GM23248 (cell line): ENCODE measurements around the gene KCNC3. TPM values are rescaled to one million over a fixed set of nuclear protein-coding genes. Genes with fewer than 3 reads are reported as not detected.
"Not testable (repeated sequence)": the region's sequence is repeated elsewhere in the genome, so short reads cannot be mapped to it uniquely, and the experiment has no call there.

Experiments
- DNase-seq: peaks from one replicate; pipeline ENCODE4 v3.0.0-alpha.2; 2015
- H2AFZ ChIP-seq: fragments of 200-600 bp; sonication (generic); 2 replicates; pipeline ENCODE4 v1.6.1; 2016; ENCODE audit warnings: antibody characterized with exemption
- H3F3A ChIP-seq: fragments of 200-600 bp; sonication (generic); 2 replicates; pipeline ENCODE4 v1.6.1; 2016; ENCODE audit warnings: mild to moderate bottlenecking, antibody characterized with exemption, mixed run types; ENCODE audit not compliant: insufficient read depth
- H3K27ac ChIP-seq: fragments of 200-600 bp; sonication (generic); 2 replicates; pipeline ENCODE4 v1.5.1; 2016; ENCODE audit warnings: mild to moderate bottlenecking
- H3K27me3 ChIP-seq: fragments of 200-600 bp; sonication (generic); replicated peaks from 2 replicates; pipeline ENCODE4 v1.6.1; 2016; ENCODE audit warnings: mild to moderate bottlenecking; ENCODE audit not compliant: insufficient read depth
- H3K36me3 ChIP-seq: fragments of 200-600 bp; sonication (generic); 2 replicates; pipeline ENCODE4 v1.6.1; 2016; ENCODE audit warnings: low read depth, mild to moderate bottlenecking
- H3K4me1 ChIP-seq: fragments of 200-600 bp; sonication (generic); 2 replicates; pipeline ENCODE4 v1.6.1; 2016; ENCODE audit warnings: mild to moderate bottlenecking; ENCODE audit not compliant: insufficient read depth
- H3K4me2 ChIP-seq: fragments of 200-600 bp; sonication (generic); one replicate; pipeline ENCODE4 v1.6.1; 2016; ENCODE audit warnings: mild to moderate bottlenecking; ENCODE audit not compliant: unreplicated experiment
- H3K4me3 ChIP-seq: fragments of 200-600 bp; sonication (generic); 2 replicates; pipeline ENCODE4 v1.5.1; 2016; ENCODE audit warnings: mild to moderate bottlenecking
- H3K79me2 ChIP-seq: fragments of 200-600 bp; sonication (generic); 2 replicates; pipeline ENCODE4 v1.6.1; 2016; ENCODE audit warnings: mild to moderate bottlenecking; ENCODE audit not compliant: insufficient read depth
- H3K9ac ChIP-seq: fragments of 200-600 bp; sonication (generic); 2 replicates; pipeline ENCODE4 v1.6.1; 2016; ENCODE audit warnings: mild to moderate bottlenecking
- H3K9me2 ChIP-seq: fragments of 200-600 bp; sonication (generic); 2 replicates; pipeline ENCODE4 v1.6.1; 2016; ENCODE audit warnings: mixed run types, mild to moderate bottlenecking, moderate library complexity; ENCODE audit not compliant: insufficient read depth
- H3K9me3 ChIP-seq: fragments of 200-600 bp; sonication (generic); one replicate; pipeline ENCODE4 v1.6.1; 2017; ENCODE audit warnings: low read depth
- H4K20me1 ChIP-seq: fragments of 200-600 bp; sonication (generic); 2 replicates; pipeline ENCODE4 v1.6.0; 2016; ENCODE audit not compliant: insufficient read depth
- EZH2 ChIP-seq: fragments of 200-600 bp; sonication (generic); IDR thresholded peaks from 2 replicates; pipeline ENCODE4 v1.6.1; 2018; ENCODE audit warnings: antibody characterized with exemption, mild to moderate bottlenecking; ENCODE audit not compliant: insufficient read depth, poor library complexity, severe bottlenecking
- EZH2phosphoT487 ChIP-seq: fragments of 200-600 bp; sonication (generic); IDR thresholded peaks from 2 replicates; pipeline ENCODE4 v1.6.1; 2018; ENCODE audit warnings: antibody characterized with exemption, moderate library complexity, mild to moderate bottlenecking, low read depth; ENCODE audit not compliant: insufficient read depth
- WGBS, 2 experiments: methylation state at CpG; one replicate each; pipeline ENCODE4 v1.1.6; 2015 to 2017; ENCODE audit warnings: low lambda C conversion rate in 2 of 2, low coverage in 1 of 2; ENCODE audit errors: missing lambda C conversion rate in 2 of 2; 5-methylcytosine and 5-hydroxymethylcytosine counted together
- in situ Hi-C: fragments of 300-500 bp; cut with MboI; formaldehyde crosslinking; loops from 2 replicates; pipeline ENCODE4 v1.15.0; 2020
- polyA plus RNA-seq: library from polyadenylated mRNA; unstranded; fragments of >200 nt; fragmentation: Nextera tagmentation; extraction: Ambion mirVana; gene quantifications from 2 replicates; pipeline ENCODE4 v1.2.1, GENCODE V29; 2016
- total RNA-seq: library from RNA; depleted of rRNA; stranded (reverse); fragments of >200 nt; shearing (Covaris generic); gene quantifications from 2 replicates; pipeline ENCODE4 v1.2.3, GENCODE V29; 2014

Gene KCNC3
- total and polyA plus RNA-seq, 2 experiments from 2014 or later = under 0.01 to 0.04 TPM

DNA sequence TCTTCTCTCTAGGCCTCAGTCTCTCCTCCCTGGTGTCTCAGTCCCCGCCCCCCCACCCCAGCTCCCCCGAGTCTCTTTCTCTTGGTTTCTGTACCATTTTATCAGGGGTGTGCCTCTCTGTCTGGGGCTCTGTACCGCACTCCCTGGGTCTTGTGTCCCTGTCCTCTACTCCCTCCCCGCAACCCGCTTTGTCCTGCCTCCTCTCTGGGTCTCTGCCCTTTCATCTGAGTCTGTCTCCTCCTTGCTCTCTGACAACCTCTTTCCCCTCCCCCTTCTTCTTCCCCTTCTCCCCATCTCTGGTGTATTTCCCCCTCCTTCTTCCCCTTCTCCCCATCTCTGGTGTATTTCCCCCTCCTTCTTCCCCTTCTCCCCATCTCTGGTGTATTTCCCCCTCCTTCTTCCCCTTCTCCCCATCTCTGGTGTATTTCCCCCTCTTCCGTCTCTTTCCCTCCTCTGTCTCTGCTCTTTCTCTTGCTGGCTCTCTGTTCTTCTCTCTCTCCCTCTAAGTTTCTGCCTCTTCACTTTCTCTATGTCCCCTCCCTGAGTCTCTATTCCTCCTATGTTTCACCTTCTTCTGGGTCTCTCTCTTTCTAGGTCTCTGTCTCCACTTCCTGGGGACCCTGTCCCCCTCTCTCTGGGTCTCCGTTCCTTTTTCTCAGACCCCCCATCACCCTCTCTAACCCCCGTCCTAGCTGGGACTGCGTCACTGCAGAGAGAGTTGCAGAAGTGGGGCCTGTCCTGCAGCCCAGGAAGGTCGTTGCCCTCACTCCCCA, 2.2 kb upstream of the KCNC3 start:
- Histone ChIP-seq H3K4me1 (no peaks in the 10 kb centered on the region), H3F3A (no peaks in the 10 kb centered on the region), H3K27ac (no peak overlapping the region), H3K79me2 (no peaks in the 10 kb centered on the region), H3K4me2 (no peak overlapping the region), H3K27me3 (peaks cover 49% of the 10 kb centered on the region), H3K4me3 (no peak overlapping the region), H3K9me3 (no peaks in the 10 kb centered on the region), H4K20me1 (no peaks in the 10 kb centered on the region), H3K36me3 (no peaks in the 10 kb centered on the region), H3K9ac (no peak overlapping the region), H3K9me2 (no peaks in the 10 kb centered on the region), H2AFZ (no peak overlapping the region)
- DNase-seq = no peak
- in situ Hi-C loops = no loop called here
- TF ChIP-seq EZH2 (no peak), EZH2phosphoT487 (no peak)
- 2 to 3% methylated on average over 6 to 10 of the region's 10 CpGs for WGBS, 2 experiments

- WGBS, 2 experiments = 4 to 8% methylated on average over 17 to 44 of the region's 48 CpGs
- H3K79me2 ChIP-seq = no peaks in the 10 kb centered on the region
- no peak overlapping the region for H2AFZ ChIP-seq
- no peaks in the 10 kb centered on the region for H3K9me2 ChIP-seq
- DNase-seq = peak; percentile 59
- H3K27ac ChIP-seq = no peak overlapping the region
- H3K9ac ChIP-seq = no peak overlapping the region
- no peaks in the 10 kb centered on the region for H3F3A ChIP-seq
- H3K9me3 ChIP-seq = no peaks in the 10 kb centered on the region
- no peaks in the 10 kb centered on the region for H3K4me1 ChIP-seq
- in situ Hi-C loops = no loop called here
- TF ChIP-seq EZH2 (no peak), EZH2phosphoT487 (0 out of 2 replicates have a peak, but pooled peaks have one; percentile 22)
- peaks cover 54% of the 10 kb centered on the region for H3K27me3 ChIP-seq
- H4K20me1 ChIP-seq = no peaks in the 10 kb centered on the region
- no peak overlapping the region for H3K4me3 ChIP-seq
- no peaks in the 10 kb centered on the region for H3K36me3 ChIP-seq
- no peak overlapping the region for H3K4me2 ChIP-seq
These were observed 1.3 kb upstream of the KCNC3 start for GRCh38 chr19:50330365-50331078.

DNA sequence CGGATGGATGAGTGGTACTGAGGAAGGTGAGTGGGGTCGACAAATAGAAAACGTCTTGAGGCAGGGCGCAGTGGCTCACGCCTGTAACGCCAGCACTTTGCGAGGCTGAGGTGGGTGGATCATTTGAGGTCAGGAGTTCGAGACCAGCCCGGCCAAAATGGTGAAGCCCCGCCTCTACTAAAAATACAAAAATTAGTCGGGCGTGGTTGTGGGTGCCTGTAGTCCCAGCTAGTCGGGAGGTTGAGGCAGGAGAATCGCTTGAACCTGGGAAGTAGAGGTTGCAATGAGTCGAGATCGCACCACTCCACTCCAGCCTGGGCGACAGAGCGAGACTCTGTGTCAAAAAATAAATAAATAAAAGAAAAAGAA, 733 bp upstream of the KCNC3 start:
- H2AFZ ChIP-seq, H3K4me2 ChIP-seq, H3K27ac ChIP-seq, H3K9ac ChIP-seq, H3K79me2 ChIP-seq, H3K9me2 ChIP-seq, H3K9me3 ChIP-seq, H3K4me1 ChIP-seq, H4K20me1 ChIP-seq, H3F3A ChIP-seq, H3K36me3 ChIP-seq, H3K4me3 ChIP-seq, DNase-seq, in situ Hi-C loops: not testable (repeated sequence)
- 10% methylated on average over 18 of the region's 18 CpGs for WGBS, 2 experiments
- peaks cover 54% of the 10 kb centered on the region for H3K27me3 ChIP-seq

DNA sequence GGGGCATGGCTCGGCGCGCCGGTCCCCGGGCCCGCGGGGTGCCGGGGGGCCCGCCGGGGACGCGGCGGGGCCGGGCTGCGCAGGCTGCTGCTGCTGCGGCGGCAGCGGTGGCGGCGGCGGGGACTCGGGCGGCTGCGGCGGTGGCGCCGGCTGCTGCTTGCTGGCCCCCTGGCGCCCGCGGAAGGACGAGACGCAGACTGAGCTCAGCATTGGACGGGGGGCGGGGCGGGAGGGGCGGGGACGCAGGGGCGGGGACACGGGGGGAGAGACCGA, 368 bp downstream of the KCNC3 start:
- Histone ChIP-seq H3K36me3 (no peaks in the 10 kb centered on the region), H3K9me2 (no peaks in the 10 kb centered on the region), H4K20me1 (no peaks in the 10 kb centered on the region), H3K27ac (no peak overlapping the region), H3K4me3 (no peak overlapping the region), H3K4me2 (no peak overlapping the region), H3K9me3 (no peaks in the 10 kb centered on the region), H3K79me2 (no peaks in the 10 kb centered on the region), H3K27me3 (peaks cover 54% of the 10 kb centered on the region), H3F3A (no peaks in the 10 kb centered on the region), H2AFZ (no peak overlapping the region), H3K4me1 (no peaks in the 10 kb centered on the region), H3K9ac (no peak overlapping the region)
- 4 to 5% methylated on average over 14 to 40 of the region's 40 CpGs for WGBS, 2 experiments
- TF ChIP-seq EZH2phosphoT487 = no peak
- TF ChIP-seq EZH2 = no peak
- in situ Hi-C loops = no loop called here
- DNase-seq = no peak
